Neuron (in vitro differentiated cells): ENCODE results near the gene RGPD8.
"Not testable (repeated sequence)": the region's sequence is repeated elsewhere in the genome, so short reads cannot be mapped to it uniquely, and the experiment has no call there.

Source experiments
- H2AFZ ChIP-seq: one replicate; pipeline ENCODE4 v1.6.1; 2013; ENCODE audit warnings: low read depth, mild to moderate bottlenecking, inconsistent platforms, low read length, moderate library complexity
- H3K27me3 ChIP-seq: one replicate; pipeline ENCODE4 v1.6.1; 2013; ENCODE audit warnings: low read length; ENCODE audit not compliant: insufficient read depth
- H3K36me3 ChIP-seq: one replicate; pipeline ENCODE4 v1.6.1; 2013; ENCODE audit warnings: low read length; ENCODE audit not compliant: insufficient read depth
- H3K4me1 ChIP-seq: one replicate; pipeline ENCODE4 v1.6.1; 2013; ENCODE audit warnings: low read length; ENCODE audit not compliant: insufficient read depth
- H3K4me3 ChIP-seq: 2 replicates; pipeline ENCODE4 v1.5.1; 2013; ENCODE audit warnings: mild to moderate bottlenecking, low read length, moderate library complexity
- H3K9me3 ChIP-seq: one replicate; pipeline ENCODE4 v1.6.1; 2013; ENCODE audit warnings: low read length

RGPD8 gene

DNA sequence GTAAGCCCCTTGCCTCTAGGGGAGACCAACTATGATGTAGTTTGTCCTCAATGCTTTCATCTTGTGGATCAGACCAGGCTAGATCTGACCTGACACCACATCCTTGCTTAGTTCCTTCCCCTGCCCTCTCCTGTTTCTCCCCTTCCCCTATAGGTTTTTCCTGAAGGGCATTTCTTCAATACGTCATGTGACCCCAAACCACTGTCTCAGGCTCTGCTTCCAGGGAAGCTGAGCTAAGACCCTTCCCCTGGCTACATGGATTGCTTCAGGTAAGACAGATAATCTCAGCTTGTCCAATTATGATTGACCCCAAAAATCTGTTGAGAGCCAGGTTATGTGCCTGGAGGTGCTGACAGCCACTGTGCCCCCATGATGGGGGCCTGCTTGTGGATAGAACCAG is 25.9 kb upstream of the RGPD8 start:
- peaks cover 4% of the 10 kb centered on the region for H3K4me1 ChIP-seq
- H3K27me3 ChIP-seq: no peaks in the 10 kb centered on the region
- H2AFZ ChIP-seq: no peak overlapping the region
- H3K36me3 ChIP-seq: no peaks in the 10 kb centered on the region
- no peak overlapping the region for H3K4me3 ChIP-seq
- H3K9me3 ChIP-seq: no peaks in the 10 kb centered on the region

DNA sequence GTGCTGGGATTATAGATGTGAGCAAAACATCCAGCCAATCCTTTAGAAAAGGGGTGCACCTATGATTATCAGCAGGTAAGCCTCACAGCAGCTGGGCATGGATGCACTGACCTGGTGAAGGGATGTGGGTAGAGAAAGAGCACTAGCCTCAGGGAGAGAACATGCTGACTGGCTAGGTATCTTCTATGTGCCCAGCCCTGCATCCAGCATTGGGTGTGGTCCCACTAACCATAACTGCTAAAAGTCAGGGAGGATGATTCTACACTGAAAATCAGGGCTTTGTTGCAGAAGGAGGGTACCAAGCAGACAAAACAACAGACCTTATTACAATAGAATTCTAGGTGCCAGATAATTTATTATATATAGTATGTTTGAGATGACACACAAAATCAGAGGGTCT is 21.1 kb upstream of the RGPD8 start:
- H3K9me3 ChIP-seq: peaks cover 2% of the 10 kb centered on the region
- no peaks in the 10 kb centered on the region for H3K27me3 ChIP-seq
- H3K4me3 ChIP-seq: no peak overlapping the region

DNA sequence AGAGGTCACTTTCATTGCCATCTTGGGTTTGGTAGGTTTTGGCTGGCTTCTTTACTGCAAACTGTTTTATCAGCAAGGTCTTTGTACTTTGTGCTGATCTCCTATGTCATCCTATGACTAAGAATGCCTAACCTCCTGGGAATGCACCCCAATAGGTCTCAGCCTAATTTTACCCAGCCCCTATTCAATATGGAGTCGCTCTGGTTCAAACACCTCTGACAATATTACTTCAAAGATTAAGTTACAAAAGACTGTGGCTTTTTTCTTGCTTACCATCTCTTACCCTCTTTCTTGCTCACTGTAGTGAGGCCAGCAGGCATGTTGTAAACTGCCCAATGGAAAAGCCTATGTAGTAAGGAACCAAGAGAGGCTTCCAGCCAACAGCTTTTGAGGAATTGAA is 17.9 kb upstream of the RGPD8 start:
- Histone ChIP-seq H2AFZ (no peak overlapping the region), H3K4me3 (no peak overlapping the region), H3K9me3 (peaks cover 2% of the 10 kb centered on the region), H3K4me1 (peaks cover 16% of the 10 kb centered on the region), H3K27me3 (no peaks in the 10 kb centered on the region), H3K36me3 (no peaks in the 10 kb centered on the region)

More for the DNA sequence above, 21.1 kb upstream of the RGPD8 start:
- Histone ChIP-seq H2AFZ (no peak overlapping the region), H3K36me3 (no peaks in the 10 kb centered on the region), H3K4me1 (peaks cover 16% of the 10 kb centered on the region)

DNA sequence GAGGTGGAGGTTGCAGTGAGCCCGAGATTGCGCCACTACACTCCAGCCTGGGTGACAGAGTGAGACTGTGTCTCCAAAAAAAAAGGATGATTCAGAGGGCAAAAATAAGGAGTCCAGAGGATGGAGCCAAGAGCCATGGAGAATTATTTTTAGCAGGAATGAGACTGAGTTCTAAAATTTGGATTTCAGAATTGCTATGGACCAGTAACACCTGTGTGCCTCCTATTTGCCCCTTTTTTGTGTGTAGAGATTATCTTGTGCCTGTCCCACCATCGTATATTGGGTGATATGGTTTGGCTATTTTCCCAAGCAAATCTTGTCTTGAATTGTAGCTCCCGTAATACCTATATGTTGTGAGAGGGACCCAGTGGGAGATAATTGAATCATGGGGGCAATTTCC is 16.4 kb upstream of the RGPD8 start:
- H3K27me3 ChIP-seq: no peaks in the 10 kb centered on the region
- peaks cover 2% of the 10 kb centered on the region for H3K9me3 ChIP-seq
- no peaks in the 10 kb centered on the region for H3K36me3 ChIP-seq
- H2AFZ ChIP-seq: no peak overlapping the region
- peaks cover 16% of the 10 kb centered on the region for H3K4me1 ChIP-seq
- no peak overlapping the region for H3K4me3 ChIP-seq

DNA sequence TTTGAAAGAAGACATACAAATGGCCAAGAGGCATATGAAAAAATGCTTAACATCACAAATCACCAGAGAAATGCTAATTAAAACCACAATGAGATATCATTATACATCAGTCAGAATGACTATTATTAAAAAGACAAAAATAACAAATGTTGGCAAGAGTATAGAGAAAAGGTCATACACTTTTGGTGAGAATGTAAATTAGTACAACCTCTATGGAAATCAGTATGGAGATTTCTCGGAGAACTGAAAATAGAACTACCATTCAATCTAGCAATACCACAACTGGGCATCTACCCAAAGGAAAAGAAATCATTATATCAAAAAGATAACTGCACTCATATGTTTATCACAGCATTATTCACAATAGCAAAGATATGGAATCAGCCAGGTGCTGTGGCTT is 10.8 kb upstream of the RGPD8 start:
- H3K36me3 ChIP-seq, H3K4me3 ChIP-seq, H2AFZ ChIP-seq, H3K4me1 ChIP-seq, H3K27me3 ChIP-seq, H3K9me3 ChIP-seq: not testable (repeated sequence)

DNA sequence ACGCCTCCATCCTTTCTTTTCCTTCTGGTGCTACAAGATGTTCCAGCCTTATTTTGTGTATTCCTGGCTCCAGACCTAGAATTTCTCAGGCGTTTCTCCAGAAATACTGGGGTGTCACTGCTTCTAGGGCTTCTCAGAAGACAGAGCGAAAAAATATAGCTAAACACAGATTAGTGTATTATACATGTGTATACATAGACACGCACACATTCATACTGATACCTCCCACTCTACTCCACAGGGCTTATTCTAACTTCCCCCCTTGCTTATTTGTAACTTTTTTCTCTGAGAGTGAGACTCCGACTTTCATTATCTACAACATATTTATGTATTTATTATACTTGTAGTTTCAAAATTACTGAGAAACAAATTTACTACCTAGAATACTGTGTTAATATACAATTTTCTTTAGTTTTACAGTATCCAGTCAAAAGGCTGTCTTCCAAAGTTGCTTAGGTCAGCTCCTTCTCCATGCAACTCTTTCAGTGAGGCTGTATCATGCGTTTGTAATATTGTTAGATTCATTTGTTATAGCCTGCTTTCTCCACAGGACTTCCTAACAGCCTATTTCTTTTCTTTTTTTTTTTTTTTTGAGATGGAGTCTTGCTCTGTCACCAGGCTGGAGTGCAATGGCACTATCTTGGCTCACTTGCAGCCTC is 5.3 kb upstream of the RGPD8 start:
- not testable (repeated sequence) for H3K9me3 ChIP-seq, H3K36me3 ChIP-seq, H3K27me3 ChIP-seq, H3K4me3 ChIP-seq, H2AFZ ChIP-seq, H3K4me1 ChIP-seq

DNA sequence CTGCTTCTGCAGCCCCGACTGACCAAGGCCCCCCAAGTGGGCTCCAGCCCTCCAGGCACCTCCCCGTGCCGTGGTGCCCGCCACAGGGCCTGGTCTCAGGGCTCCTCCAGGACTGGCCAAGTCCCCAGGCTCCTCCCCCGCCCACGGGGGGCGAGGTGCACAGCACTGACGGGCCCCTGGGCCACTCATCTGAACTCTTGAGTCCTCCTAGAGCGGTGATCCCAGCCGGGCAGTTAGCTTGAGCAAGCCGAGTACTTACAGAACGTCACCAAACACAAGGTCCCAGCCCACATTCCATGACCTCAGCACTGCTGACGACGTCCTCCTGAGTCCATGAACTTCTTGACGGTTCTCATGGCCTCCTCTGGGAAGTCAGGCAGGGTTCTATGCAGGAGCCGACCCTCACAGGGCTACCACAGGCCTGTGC is 4.0 kb upstream of the RGPD8 start:
- H2AFZ ChIP-seq, H3K27me3 ChIP-seq, H3K4me1 ChIP-seq, H3K4me3 ChIP-seq, H3K9me3 ChIP-seq, H3K36me3 ChIP-seq: not testable (repeated sequence)

DNA sequence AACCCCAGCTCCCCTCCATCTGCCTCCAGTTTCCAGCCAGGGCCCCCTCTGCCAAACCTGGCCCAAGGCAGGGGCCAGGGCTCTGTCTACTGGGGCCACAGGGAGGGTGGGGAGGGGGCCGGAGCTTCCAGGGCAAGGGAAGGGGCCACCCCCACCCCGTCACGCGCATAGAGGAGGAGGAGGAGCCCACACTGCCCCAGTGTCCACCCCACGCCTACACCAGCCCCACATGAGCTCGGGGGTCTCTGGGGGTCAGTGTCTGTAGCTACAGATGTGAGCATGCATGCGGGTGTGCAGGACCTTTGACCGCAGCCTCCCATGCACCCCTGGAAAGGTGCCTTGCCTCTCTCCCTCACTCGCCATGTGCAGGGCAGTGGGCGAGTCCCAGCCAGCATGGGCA is 3.5 kb upstream of the RGPD8 start:
- H3K9me3 ChIP-seq, H3K27me3 ChIP-seq, H2AFZ ChIP-seq, H3K4me1 ChIP-seq, H3K4me3 ChIP-seq, H3K36me3 ChIP-seq: not testable (repeated sequence)

DNA sequence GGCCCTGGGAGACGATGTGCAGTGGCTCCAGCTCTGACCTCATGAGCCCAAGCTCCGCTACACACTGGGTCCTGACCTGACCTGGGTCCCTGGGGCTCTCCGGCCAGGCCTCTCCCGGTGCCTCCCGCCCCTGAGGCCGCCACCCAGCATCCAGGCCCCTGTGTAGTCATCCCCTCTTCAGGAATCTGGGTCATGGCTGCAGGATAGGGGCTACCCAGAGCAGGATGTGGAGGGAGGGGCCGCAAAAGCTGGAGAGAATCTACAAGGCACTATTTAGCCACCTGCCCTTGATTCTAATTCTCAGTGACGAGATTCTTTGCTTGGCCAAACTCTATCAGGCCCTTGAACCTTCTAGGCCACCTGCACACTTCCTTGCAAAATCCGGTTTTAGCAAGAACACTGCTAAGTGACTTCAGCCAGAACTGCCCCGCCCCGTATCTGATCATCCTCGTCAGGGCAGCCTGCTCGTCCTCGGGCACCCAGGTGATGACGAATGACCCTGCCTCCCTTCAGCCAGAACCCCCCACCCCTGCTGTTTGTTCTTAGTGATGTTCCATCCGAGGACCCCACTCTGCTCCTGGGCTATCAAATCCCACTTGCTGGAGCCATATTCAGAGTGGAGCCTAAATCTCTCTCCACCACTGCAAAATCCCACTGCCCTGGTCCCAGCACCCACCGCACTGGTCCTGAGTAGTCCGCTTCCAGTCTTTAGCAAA is 2.4 kb upstream of the RGPD8 start:
- H3K4me1 ChIP-seq, H3K36me3 ChIP-seq, H3K27me3 ChIP-seq, H2AFZ ChIP-seq, H3K9me3 ChIP-seq, H3K4me3 ChIP-seq: not testable (repeated sequence)

DNA sequence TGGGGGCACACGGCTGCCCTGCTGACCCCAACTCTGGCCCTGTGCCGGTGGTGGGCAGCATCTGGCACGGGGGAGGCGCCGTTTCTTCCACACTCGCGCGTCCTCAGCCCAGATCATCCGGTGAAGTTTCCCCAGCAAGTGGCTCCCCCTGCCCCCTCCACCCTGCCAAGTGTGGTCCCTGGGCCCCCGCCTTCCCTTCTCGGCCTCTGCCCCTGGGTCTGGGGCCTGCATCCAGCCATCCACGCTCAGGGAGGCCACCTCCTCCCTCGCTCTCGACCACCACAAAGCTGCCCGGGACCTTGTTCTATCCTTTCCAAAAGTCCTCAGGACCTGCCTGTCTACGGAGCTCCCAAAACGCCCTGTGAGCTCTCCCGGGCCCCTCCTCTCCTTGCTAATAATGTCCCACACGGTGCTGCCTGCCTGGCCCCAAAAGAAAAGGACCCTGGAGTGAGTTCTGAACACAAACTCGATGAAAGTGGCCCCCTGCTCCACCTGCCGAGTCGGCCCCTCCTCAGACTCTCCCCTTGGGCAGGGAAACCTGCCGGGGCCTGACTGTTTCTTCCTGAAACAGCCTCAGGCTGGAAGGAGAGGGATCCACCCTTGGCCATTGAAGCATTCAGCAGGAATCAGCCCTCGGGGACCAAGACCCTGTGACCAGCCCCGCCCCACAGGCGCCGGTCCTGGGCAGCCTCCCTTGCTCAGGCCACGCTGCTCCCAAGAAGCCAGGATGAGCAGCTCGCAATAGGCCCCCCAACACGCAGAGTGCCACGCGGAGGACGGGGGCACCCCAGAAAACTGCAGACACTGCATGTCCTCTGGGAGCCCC is 1.7 kb upstream of the RGPD8 start:
- not testable (repeated sequence) for H2AFZ ChIP-seq, H3K36me3 ChIP-seq, H3K4me1 ChIP-seq, H3K27me3 ChIP-seq, H3K9me3 ChIP-seq, H3K4me3 ChIP-seq

DNA sequence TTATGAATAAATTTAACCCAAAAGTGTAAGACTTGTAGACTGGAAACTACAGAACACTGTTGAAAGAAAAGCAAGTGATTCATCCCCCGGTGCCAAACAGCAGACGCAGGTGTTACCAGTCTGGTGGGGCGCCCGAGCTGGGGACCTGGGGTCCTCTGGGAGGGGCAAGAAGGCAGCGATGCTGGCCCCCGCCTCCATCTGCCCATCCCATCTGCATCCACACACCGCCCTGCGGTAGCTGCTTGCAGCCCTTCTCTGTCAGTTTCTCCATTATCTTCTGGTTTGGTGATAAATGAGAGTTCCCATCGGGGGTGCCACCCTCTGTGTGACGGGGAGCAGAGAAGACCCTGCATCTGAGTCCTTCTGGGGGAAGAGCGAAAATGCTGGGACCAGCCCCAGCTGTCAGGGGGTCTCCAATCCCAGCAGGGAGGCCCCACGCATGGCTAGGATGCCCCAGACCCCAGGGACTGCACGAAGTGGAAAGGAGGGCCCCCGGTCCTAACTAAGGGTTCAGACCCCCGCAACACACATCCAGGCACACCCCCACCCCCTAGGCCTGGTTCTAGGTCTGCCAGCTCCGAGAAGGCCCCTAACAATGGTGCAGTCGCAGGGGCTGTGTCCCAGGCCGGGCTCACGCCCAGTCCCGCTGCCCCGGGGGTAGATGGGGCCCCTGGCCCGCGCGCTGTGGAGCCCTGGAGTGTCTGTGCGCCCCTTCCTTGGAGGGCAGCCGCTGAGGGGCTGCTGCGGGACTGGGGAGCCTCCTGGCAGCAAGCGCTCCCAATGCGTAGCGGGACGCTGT is 686 bp upstream of the RGPD8 start:
- no peak overlapping the region for H2AFZ ChIP-seq
- no peak overlapping the region for H3K4me3 ChIP-seq
- H3K4me1 ChIP-seq: no peaks in the 10 kb centered on the region
- H3K36me3 ChIP-seq: no peaks in the 10 kb centered on the region
- H3K9me3 ChIP-seq: no peaks in the 10 kb centered on the region
- peaks cover 4% of the 10 kb centered on the region for H3K27me3 ChIP-seq

DNA sequence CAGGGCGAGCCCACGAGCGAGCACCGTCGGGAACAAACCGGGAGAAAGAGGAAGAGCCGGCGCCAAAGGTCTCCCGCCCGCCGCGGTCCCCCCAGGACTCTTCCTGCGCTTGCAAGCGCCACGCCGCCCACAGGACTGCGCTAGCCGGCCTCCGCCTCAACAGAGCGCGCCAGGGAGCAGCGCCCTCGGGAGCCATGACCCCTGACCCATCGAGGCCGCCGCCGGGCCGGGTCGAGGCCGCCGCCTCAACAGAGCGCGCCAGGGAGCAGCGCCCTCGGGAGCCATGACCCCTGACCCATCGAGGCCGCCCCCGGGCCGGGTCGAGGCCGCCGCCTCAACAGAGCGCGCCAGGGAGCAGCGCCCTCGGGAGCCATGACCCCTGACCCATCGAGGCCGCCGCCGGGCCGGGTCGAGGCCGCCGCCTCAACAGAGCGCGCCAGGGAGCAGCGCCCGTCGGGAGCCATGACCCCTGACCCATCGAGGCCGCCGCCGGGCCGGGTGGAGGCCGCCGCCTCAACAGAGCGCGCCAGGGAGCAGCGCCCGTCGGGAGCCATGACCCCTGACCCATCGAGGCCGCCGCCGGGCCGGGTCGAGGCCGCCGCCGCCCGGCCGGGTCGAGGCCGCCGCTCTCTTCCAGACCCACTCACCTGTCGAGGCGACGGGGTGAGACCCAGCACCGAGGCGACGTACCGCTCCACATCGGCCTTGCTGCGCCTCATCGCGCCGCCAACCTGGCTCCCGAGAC is 538 bp downstream of the RGPD8 start:
- H3K9me3 ChIP-seq, H2AFZ ChIP-seq, H3K36me3 ChIP-seq, H3K27me3 ChIP-seq, H3K4me3 ChIP-seq, H3K4me1 ChIP-seq: not testable (repeated sequence)
